Transverse colon (tissue), 4 donors: ENCODE data around the gene ALDH4A1. TPM values are rescaled to one million over a fixed set of nuclear protein-coding genes. Genes with fewer than 3 reads are reported as not detected.

Experiments
- DNase-seq: peaks from one replicate; pipeline ENCODE4 v3.0.0-alpha.2; 2019
- H3K27ac ChIP-seq, 4 donors: fragments of 200-600 bp; sonication (generic); 2 replicates each; pipeline ENCODE4 v1.5.1; 2016 to 2018; ENCODE audit warnings: inconsistent platforms in 4 of 4
- H3K27me3 ChIP-seq: fragments of 200-600 bp; sonication (generic); 2 replicates; pipeline ENCODE4 v1.5.1; 2017; ENCODE audit warnings: inconsistent platforms
- H3K36me3 ChIP-seq, 4 donors: fragments of 200-600 bp; sonication (generic); 2 replicates each; pipeline ENCODE4 v1.5.1; 2017 to 2019; ENCODE audit warnings: inconsistent platforms in 4 of 4
- H3K4me1 ChIP-seq, 4 donors: fragments of 200-600 bp; sonication (generic); 2 replicates each; pipeline ENCODE4 v1.5.1; 2017 to 2020; ENCODE audit warnings: inconsistent platforms in 4 of 4
- H3K4me3 ChIP-seq, 4 donors: fragments of 200-600 bp; sonication (generic); 1 replicate in 1 of 4; 2 replicates in 3 of 4; pipeline versions ENCODE4 v1.5.1 to v1.6.1; 2017 to 2019; ENCODE audit warnings: inconsistent platforms in 4 of 4
- H3K9me3 ChIP-seq, 2 donors: fragments of 200-600 bp; sonication (generic); 2 replicates each; pipeline ENCODE4 v1.5.1; 2017 to 2019; ENCODE audit warnings: inconsistent platforms in 2 of 2
- EP300 ChIP-seq: sonication (generic); formaldehyde crosslinking; IDR thresholded peaks from one replicate; pipeline ENCODE4 v1.6.1; 2017; ENCODE audit warnings: antibody characterized with exemption, low read depth
- POLR2A ChIP-seq: fragments of 450-650 bp; IDR thresholded peaks from one replicate; pipeline ENCODE4 v1.6.1; 2016; ENCODE audit warnings: antibody characterized with exemption, mild to moderate bottlenecking, moderate library complexity
- POLR2AphosphoS5 ChIP-seq, 3 donors: sonication (generic); formaldehyde crosslinking; IDR thresholded peaks; one replicate each; pipeline ENCODE4 v1.6.1; 2016; ENCODE audit warnings: antibody characterized with exemption in 3 of 3
- WGBS, 2 donors: methylation state at CpG; one replicate each; pipeline ENCODE4 v1.1.5; 2018; ENCODE audit warnings: low coverage in 1 of 2; 5-methylcytosine and 5-hydroxymethylcytosine counted together
- in situ Hi-C, 4 donors: fragments of 200-750 bp; cut with MboI; loops; one replicate each; pipeline versions ENCODE4 v1.15.0 to v1.15.1; 2017; ENCODE audit warnings: low sequenced_read_pairs in 3 of 4, low pct_ligation_motif_present in 1 of 4, low pct_unique_long_range_greater_than_20kb in 1 of 4
- intact Hi-C: fragments of 100-400 bp; cut with DNase I; formaldehyde crosslinking; loops from one replicate; pipeline ENCODE4 v1.15.1; 2023; ENCODE audit warnings: low total_unique reads
- total RNA-seq, 4 donors: library from RNA; depleted of rRNA; stranded (reverse); fragments of >200 nt; gene quantifications; one replicate each; pipeline ENCODE4 v1.1.0, GENCODE V29; 2016
- TF ChIP-seq, protein P1 (sequence below), 5 experiments: fragments of 200-600 bp in 3 of 5; fragments of 450-650 bp in 2 of 5; sonication (generic) in 3 of 5; IDR thresholded peaks; 1 replicate in 2 of 5; 2 replicates in 3 of 5; pipeline ENCODE4 v1.5.1; 2016 to 2017; ENCODE audit warnings: antibody characterized with exemption in 5 of 5, inconsistent platforms in 3 of 5, mild to moderate bottlenecking in 2 of 5, moderate library complexity in 1 of 5

Gene ALDH4A1
- total RNA-seq, 4 donors from 2014 or later, result 3.8 to 6.0 (median 4.8) TPM

DNA sequence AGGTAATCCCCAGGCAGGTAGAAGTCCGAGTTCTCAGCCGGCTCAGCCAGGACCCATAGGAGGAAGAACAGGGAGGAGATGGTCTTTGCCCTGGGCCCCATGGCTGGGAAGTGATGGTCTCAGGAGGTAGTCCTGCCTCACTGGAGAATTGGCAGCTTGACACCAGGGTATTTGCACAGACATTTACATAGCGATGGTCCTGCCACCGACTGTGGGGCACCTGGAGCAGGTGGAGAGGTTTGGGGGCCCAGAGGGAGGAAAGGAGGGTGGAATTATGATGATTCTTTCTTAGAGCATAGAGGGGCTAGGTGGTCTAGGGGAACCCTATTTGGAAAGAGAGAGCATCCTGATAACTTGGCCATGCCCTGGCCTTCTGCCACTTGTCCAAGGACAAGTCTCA lies 42.8 kb downstream of the ALDH4A1 start, which contains the start of gene TAS1R2:
Gene TAS1R2 (minus strand): TSS at position 101 of the 400 bp plus-strand sequence. CDS start 0 bp downstream, at position 101.
- TF ChIP-seq POLR2AphosphoS5 (IDR thresholded peaks at IDR 0.05) (no peak), EP300 (no peak), POLR2A (no peak)
- TF ChIP-seq, protein P1, sequence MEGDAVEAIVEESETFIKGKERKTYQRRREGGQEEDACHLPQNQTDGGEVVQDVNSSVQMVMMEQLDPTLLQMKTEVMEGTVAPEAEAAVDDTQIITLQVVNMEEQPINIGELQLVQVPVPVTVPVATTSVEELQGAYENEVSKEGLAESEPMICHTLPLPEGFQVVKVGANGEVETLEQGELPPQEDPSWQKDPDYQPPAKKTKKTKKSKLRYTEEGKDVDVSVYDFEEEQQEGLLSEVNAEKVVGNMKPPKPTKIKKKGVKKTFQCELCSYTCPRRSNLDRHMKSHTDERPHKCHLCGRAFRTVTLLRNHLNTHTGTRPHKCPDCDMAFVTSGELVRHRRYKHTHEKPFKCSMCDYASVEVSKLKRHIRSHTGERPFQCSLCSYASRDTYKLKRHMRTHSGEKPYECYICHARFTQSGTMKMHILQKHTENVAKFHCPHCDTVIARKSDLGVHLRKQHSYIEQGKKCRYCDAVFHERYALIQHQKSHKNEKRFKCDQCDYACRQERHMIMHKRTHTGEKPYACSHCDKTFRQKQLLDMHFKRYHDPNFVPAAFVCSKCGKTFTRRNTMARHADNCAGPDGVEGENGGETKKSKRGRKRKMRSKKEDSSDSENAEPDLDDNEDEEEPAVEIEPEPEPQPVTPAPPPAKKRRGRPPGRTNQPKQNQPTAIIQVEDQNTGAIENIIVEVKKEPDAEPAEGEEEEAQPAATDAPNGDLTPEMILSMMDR (IDR thresholded peaks at IDR 0.05), result no peak
- in situ Hi-C loops, result no loop called here
- Histone ChIP-seq H3K36me3 (no peaks in the 10 kb centered on the region), H3K4me3 (no peak within 1 kb of the TSS), H3K27me3 (no peaks in the 10 kb centered on the region), H3K9me3 (no peaks in the 10 kb centered on the region), H3K4me1 (no peaks in the 10 kb centered on the region), H3K27ac (no peak within 1 kb of the TSS)
- WGBS, 2 donors, result 60% methylated on average over 4 of the region's 4 CpGs; no CpG with 5 or more reads in 1 of the 2 donors
- intact Hi-C loops, result no loop called here
- no peak for DNase-seq

DNA sequence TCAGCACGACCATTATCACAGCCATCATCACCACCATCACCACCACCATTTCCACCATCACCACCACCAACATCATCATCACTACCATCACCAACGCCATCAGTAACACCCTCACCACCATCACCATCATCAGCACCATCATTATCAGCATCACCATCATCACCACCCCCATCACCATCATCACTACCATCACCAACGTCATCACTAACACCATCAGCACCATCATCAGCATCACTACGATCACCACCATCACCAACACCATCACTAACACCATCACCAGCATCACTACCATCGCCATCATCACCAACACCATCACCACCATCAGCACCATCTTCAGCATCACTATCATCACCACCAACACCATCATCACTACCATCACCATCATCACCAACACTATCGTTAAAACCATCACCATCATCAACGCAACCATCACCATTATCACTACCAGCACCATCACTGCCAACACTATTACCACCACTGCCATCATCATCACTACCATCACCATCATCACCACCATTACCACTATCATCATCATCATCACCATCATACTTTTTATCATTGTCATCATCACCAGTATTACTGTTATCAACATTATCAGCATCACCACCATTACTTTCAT lies 44.2 kb downstream of the ALDH4A1 start:
- intact Hi-C loops (no loop called here), in situ Hi-C loops (no loop called here)
- no peaks in the 10 kb centered on the region for H3K36me3 ChIP-seq
- no peak overlapping the region for H3K27ac ChIP-seq
- WGBS, 2 donors, result 80 to 88% methylated on average over 7 of the region's 7 CpGs
- H3K4me1 ChIP-seq, result no peaks in the 10 kb centered on the region
- no peaks in the 10 kb centered on the region for H3K9me3 ChIP-seq
- no peak overlapping the region for H3K4me3 ChIP-seq
- TF ChIP-seq POLR2A (no peak), POLR2AphosphoS5 (IDR thresholded peaks at IDR 0.05) (no peak), EP300 (no peak)
- TF ChIP-seq, protein P1 (IDR thresholded peaks at IDR 0.05), result no peak
- H3K27me3 ChIP-seq, result no peaks in the 10 kb centered on the region
- DNase-seq, result no peak

DNA sequence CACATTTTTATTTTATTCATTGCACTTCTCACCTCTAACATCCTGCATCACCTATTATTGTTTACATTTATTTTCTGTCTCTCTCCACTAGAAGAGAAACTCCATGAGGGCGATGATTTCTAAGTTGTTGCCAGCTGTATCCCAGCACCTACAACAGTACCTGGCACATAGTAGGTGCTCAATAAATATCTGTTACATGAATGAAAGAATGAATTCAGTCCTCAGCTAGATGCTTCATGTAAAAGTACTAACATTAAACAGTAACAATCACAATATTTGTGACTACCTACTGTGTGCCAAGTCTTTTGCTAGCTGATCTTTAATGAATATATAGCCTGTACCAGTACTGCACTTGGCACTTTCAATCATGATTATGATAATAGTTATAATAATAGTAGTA lies 45.9 kb downstream of the ALDH4A1 start:
- no peaks in the 10 kb centered on the region for H3K4me1 ChIP-seq
- H3K27me3 ChIP-seq, result no peaks in the 10 kb centered on the region
- DNase-seq, result no peak
- in situ Hi-C loops (no loop called here), intact Hi-C loops (no loop called here)
- no peak overlapping the region for H3K4me3 ChIP-seq
- TF ChIP-seq POLR2AphosphoS5 (IDR thresholded peaks at IDR 0.05) (no peak), POLR2A (no peak), EP300 (no peak)
- TF ChIP-seq, protein P1 (IDR thresholded peaks at IDR 0.05), result no peak
- H3K9me3 ChIP-seq, result no peaks in the 10 kb centered on the region
- H3K36me3 ChIP-seq, result no peaks in the 10 kb centered on the region
- no peak overlapping the region for H3K27ac ChIP-seq
- WGBS, 2 donors, result 85 to 100% methylated on average over 1 of the region's 1 CpG

DNA sequence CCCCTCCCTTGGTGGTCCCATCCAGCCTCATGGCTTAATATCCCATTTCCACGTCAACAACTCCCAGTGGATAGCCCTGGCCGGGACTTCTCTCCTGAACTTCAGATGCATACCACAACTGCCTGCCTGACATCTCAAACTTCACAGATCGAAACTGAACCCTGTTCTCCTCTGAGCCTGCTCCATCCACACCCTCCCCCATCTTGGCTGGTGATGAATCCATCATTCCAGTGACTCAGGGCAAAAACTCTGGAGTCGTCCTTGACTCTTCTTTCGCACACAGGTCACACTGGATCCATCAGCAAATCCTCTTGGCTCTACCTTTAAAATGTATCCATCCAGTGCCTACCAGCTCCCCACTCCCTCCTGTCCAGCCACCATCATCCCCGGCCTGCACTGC lies 46.8 kb downstream of the ALDH4A1 start:
- 67 to 73% methylated on average over 5 to 6 of the region's 6 CpGs for WGBS, 2 donors
- H3K4me1 ChIP-seq, result no peaks in the 10 kb centered on the region
- in situ Hi-C loops (no loop called here), intact Hi-C loops (no loop called here)
- H3K4me3 ChIP-seq, result no peak overlapping the region
- H3K27ac ChIP-seq, result no peak overlapping the region
- no peaks in the 10 kb centered on the region for H3K36me3 ChIP-seq
- no peak for DNase-seq
- TF ChIP-seq POLR2A, result no peak
- no peak for TF ChIP-seq EP300
- TF ChIP-seq, protein P1 (IDR thresholded peaks at IDR 0.05), result no peak
- TF ChIP-seq POLR2AphosphoS5 (IDR thresholded peaks at IDR 0.05), result no peak
- H3K9me3 ChIP-seq, result no peaks in the 10 kb centered on the region
- H3K27me3 ChIP-seq, result no peaks in the 10 kb centered on the region
